ENCODE measurements around the gene ITPR1. TPM values are rescaled to one million over a fixed set of nuclear protein-coding genes. Genes with fewer than 3 reads are reported as not detected.

Gene ITPR1
- total and polyA plus RNA-seq, 2 experiments from 2014 or later = 6.8 to 21.0 TPM

GRCh38 chr3:4794798-4795197, 301.6 kb downstream of the ITPR1 start (continued):
- TF ChIP-seq REST (IDR thresholded peaks at IDR 0.05; ENCODE audit: unreplicated experiment) = no peak
- no peak for TF ChIP-seq EZH2phosphoT487 (IDR thresholded peaks at IDR 0.05; ENCODE audit: unreplicated experiment)

GRCh38 chr3:4795905-4796304, 302.8 kb downstream of the ITPR1 start:
- no peak overlapping the region for H3K27ac ChIP-seq (ENCODE audit: low read depth)

More at GRCh38 chr3:4795905-4796304, 302.8 kb downstream of the ITPR1 start:
- TF ChIP-seq ZNF331 (CRISPR knock-in tag; IDR thresholded peaks at IDR 0.05; ENCODE audit: low read depth) = no peak
- no peak for TF ChIP-seq STAT1 (IDR thresholded peaks at IDR 0.05; ENCODE audit: unreplicated experiment)
- TF ChIP-seq ZNF114 (CRISPR knock-in tag; IDR thresholded peaks at IDR 0.05) = no peak
- no peak for TF ChIP-seq ZNF462 (CRISPR knock-in tag; IDR thresholded peaks at IDR 0.05)
- no peak for TF ChIP-seq EZH2 (IDR thresholded peaks at IDR 0.05; ENCODE audit: low read depth, unreplicated experiment)
- no peak for TF ChIP-seq ETS1 (IDR thresholded peaks at IDR 0.05)
- TF ChIP-seq CREB1 (CRISPR knock-in tag; IDR thresholded peaks at IDR 0.05; ENCODE audit: low read depth) = no peak
- no peak for TF ChIP-seq POLR2AphosphoS5 (IDR thresholded peaks at IDR 0.05; ENCODE audit: low read depth)
- no peak for TF ChIP-seq JUNB (IDR thresholded peaks at IDR 0.05; ENCODE audit: unreplicated experiment)
- TF ChIP-seq REST (IDR thresholded peaks at IDR 0.05; ENCODE audit: unreplicated experiment) = no peak
- H3K79me2 ChIP-seq (replicated peaks; ENCODE audit: insufficient read depth) = no peaks in the 10 kb centered on the region
- no peak overlapping the region for H3K4me3 ChIP-seq
- no peaks in the 10 kb centered on the region for H3K9me2 ChIP-seq (ENCODE audit: insufficient read depth)
- peaks cover 10% of the 10 kb centered on the region for H3K36me3 ChIP-seq (ENCODE audit: insufficient read depth)
- Mint-ChIP-seq H3K27me3 (ENCODE audit: insufficient read depth, low read depth, poor library complexity) (peaks cover 4% of the 10 kb centered on the region), H3K9me3 (peaks cover 13% of the 10 kb centered on the region), H3K4me3 (no peak overlapping the region), H3K27ac (no peak overlapping the region), H3K36me3 (ENCODE audit: low read depth) (peaks cover 16% of the 10 kb centered on the region), H3K4me1 (no peaks in the 10 kb centered on the region)
- no peak overlapping the region for H2AFZ ChIP-seq
- DNase-seq (ENCODE audit: low spot score) (no peak), ATAC-seq (no peak)
- H3K27me3 ChIP-seq (ENCODE audit: insufficient read depth) = no peaks in the 10 kb centered on the region
- H3K4me1 ChIP-seq (ENCODE audit: insufficient read depth) = no peaks in the 10 kb centered on the region
- H3K4me2 ChIP-seq = no peak overlapping the region
- H3F3A ChIP-seq (replicated peaks; ENCODE audit: low read depth) = no peaks in the 10 kb centered on the region
- no peaks in the 10 kb centered on the region for H4K20me1 ChIP-seq (replicated peaks; ENCODE audit: insufficient read depth)

Data from GM23338 (cell line).